Mucosa of gallbladder (tissue), 1 donor: ENCODE data around the gene SCEL. TPM values are rescaled to one million over a fixed set of nuclear protein-coding genes. Genes with fewer than 3 reads are reported as not detected.

Experiments
- DNase-seq: peaks from one replicate; pipeline ENCODE4 v3.0.0-alpha.2; 2020; ENCODE audit warnings: low spot score
- total RNA-seq: library from RNA; stranded (reverse); gene quantifications from one replicate; pipeline ENCODE4 v1.2.1, GENCODE V29; 2021
- donor health status: DM: no; HTN: no; CAD: no.

SCEL gene
- total RNA-seq, 1 donor from 2014 or later, result 0.12 TPM

DNA sequence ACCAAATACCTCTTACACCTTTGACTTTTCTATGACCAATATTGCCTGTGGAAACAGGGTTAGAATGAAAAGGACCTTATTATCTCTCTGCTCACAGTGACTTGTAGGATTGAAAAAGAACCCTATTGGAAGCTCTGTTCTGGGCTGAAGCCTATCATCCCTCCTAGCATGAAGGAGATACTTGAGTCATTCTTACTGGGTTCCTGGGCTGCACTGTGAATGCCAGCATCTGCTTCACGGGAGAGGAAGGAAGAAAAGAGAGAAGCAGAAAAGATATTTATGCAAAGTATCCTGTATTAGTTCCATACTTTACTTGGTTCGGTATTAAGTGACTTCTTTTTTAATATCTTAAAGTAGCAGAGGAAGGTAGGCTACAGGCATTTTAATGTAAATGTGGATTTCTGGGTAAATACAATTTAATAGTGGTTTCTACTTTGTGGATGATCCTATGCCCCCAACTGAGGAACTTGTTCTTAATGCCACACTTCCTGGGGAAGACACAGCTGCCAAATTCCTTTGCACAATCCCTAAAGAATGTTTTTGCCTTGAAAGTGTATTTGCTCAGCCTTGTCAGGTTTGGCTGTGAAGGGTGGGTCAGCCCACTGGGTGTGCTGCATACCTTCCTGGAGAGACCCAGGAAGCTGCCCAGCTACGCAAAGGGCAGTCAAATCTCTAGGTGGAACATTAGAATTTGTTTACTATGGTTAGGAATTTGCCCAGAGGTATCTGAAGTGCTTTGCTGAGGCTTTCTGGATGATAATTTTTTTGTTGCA, 13.7 kb upstream of the SCEL start:
- DNase-seq, result no peak

DNA sequence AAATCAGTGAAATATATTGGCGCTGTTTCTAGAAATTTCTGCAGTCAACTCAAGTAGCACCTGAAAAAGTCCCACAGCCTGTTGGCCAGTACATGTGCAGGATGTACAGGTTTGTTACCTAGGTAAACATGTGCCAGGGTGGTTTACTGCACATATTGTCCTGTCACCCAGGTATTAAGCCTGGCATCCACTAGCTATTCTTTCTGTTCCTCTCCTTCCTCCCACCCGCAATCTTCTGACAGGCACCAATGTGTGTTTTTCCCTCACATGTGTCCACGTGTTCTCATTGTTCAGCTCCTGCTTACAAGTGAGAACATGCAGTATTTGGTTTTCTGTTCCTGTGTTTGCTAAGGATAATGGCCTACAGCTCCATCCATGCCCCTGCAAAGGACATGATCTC, 13.1 kb upstream of the SCEL start:
- DNase-seq, result no peak

DNA sequence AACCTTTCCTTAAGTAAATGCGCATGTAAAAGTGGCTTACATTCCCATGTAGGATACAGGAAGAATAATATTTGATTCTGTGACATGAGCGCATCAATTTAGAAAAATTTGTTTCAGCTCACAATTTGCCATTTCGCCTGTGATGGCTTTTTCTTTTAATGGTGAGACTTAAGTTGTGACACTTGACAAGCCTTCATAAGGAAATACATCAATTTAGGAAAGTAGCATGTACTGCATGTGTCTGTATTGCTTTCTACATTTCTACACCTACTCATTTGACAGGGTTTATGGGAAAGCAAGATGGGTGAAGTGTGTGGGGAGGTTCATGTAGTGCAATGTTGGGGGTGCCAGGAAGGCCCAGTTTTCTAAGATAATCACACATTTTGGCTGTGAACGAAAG, 12.1 kb upstream of the SCEL start:
- DNase-seq, result no peak

DNA sequence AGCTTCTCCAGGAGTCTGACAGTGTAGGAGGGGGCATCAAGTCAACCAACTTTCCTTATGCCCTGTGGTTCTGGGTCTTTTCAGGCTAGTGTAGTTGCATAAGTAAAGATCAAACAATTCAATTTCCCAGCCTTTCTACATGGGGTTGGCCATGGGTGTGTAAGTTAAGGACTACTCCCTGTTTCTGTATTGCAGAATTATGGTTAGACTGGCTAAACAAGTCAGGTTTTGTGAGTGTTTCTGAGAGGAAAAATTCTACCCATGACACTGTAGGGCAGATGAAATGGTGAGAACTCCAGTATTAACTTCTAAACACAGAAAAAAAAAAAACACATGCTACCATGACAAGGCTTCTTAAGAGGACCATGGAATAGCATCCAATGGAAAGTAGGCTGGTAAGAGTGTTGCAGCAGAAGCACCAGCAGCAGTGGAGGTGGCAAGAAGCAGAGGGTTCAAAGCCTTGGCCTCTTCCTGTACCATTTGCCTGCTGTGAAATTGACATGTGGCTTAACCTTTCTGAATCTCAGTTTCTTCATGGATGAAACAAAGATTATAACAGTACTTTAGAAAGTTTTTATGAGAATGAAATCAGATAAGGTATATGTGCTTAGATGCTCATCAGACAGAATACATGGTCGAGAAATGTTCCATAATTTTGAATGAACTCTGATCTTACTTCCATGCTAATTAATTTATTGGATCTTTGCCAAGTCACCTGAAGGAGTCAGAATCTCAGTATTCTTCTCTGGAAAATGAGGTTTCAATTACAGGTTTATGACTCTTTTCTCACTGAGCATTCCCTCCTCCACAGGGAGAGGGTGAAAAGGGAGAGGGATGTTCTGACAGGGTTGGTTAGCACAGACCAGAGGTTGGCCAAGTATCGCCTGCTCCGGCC, 11.4 kb upstream of the SCEL start:
- DNase-seq, result no peak

DNA sequence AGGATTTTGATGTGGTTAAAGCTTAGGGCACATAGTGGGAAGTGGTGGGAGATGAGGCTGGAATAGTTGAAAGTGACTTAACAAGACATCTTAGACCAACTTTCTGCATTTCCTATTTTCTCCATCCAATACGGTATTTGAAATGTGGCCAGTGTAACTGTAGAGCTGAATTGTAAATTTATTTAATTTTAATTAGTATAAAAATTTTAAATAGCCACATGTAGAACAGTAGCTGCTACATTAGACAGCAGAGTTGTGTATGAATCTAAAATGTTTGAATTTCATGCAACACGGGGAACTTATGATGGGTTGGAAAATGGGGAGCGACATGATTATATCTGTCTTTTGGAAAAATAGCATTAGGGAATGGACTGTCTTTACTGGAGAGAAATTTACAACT, 7.1 kb upstream of the SCEL start:
- no peak for DNase-seq

DNA sequence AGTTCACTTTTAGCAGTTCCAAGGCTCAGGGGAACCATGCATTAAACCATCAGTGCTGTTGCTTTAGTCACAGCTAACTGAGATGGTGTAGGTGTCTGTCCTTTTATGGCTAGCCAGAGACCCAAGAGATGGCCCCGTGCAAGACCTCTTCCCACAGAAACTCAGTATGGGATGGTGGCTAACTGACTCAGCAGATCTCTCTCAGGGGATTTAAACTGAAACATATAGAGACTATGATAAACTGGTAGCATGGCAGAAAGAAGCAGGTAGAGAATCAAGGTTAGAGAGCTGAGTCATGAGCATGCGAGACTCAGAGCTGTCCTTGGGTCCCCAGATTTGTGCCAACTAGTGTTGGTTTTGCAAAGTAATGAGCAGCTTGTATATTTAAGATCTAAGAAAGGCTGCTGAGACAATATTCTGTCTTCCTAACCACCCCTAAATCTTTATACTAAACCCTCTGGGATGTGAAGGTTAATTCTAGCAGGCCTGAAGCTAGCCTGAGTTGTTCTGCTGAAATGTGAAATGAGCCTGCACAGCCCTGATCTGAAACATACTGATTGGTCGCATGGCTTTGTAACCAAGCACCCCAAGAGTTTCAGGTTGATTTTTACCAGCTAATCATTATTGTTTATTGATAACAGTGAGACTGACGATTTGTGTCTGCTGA, 6.5 kb upstream of the SCEL start:
- no peak for DNase-seq

DNA sequence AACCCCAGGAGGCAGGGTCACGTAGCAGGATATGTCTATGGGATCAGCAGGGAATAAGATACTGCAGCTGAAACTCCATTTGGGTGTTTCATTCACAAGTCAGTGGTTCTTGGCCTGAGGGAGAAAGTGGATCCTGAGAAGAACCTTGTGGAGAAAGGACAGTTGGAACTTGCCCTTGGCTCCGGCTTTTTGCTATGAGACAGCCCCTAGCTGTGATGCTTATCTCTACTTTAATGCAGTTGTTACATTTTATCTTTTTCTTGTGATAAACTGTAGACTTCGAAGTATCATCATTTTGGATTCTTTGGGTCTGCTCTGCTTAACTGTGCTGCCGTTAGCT, 6.0 kb upstream of the SCEL start:
- DNase-seq, result no peak

DNA sequence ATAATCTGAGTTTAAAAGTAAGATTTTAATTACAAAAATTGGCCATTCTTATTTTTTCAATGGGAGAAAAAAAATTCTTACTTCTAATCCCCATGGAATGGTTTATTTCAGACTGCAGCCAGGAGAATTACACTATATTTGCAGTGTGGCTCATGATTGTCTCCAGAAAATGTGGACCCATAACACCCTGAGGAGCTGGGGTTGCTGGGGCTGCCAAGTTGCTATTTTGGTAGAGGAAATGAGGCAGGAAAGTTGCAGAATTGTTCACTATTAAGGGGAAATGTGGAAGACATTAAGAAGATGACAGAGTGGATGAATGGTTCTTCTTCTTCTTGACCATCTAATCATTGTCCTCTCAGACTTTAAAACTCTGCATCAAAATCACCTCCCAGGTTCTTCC, 4.6 kb upstream of the SCEL start:
- no peak for DNase-seq

DNA sequence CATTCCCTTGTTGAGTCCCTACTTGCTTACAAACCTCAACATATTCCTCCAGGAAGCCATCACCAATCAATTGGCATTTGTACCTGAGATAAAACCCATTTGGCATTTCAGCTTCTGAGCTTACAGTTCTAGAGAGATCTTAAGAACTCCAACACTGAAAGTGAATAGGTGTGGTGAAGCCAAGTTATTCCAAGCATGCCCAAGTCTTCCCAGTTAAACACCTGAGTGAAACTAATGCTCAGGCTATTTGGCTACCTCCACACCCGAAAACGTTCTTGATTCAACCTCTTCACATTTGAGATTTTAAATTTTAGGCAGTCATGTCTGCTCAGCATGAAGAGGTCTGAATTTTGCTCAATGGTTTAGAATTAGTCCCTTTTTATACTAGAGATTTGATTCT, 2.5 kb upstream of the SCEL start:
- DNase-seq, result no peak

DNA sequence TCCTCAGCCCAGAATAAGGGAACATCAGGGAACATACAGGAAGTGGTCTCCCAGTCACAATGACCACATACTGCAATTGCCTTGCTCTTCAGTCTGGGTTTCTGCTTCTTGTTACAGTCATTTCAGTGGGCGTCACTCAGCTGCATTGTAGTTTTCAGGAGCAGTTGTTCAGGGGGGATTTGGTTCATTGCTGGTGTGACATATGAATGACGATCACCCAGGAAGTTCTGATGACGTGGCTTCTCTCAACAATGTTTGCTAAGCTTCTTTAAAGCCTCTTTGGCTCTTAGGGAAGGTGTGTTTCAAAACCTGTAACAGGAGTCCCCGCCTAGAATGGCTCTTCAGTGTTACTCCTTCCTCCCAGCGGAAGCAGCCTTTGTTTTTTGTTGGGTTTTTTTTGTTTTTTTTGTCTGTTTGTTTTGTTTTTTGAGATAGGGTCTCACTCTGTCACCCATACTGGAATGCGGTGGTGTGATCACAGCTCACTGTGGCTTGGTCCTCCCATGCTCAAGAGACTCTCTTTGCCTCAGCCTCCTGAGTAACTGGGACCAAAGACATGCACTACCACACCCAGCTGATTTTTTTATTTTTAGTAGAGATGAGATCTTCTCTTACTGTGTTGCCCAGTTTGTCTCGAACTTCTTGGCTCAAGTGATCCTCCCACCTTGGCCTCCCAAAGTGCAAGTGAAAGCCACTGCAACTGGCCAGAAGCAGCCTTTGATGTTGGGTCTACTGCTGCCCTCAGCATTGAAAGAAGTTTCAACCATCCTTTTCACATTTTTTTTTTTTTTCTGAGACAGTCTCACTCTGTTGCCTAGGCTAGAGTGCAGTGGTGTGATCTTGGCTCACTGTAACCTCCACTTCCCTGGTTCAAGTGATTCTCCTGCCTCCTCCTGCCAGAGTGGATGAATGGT, 1.4 kb upstream of the SCEL start:
- DNase-seq, result no peak

DNA sequence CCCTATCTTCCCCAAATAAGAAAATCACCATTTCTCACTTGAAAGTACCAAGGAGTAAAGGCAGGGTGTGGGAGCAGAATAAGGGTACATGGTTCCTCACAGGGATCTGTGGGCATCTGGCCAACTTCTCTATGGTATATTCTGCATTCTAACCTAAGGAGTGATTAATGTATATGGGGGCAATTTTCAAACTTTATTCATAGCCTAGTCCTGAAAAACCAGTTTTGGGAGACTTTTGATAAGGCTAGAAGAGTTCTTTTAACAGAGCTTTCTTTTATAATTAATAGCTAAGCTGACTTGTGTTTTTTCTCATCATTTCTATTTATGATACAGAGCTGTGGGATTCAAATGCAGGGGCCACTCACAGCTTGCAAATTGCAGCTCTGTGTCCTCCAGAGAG, 852 bp downstream of the SCEL start:
- DNase-seq, result no peak

DNA sequence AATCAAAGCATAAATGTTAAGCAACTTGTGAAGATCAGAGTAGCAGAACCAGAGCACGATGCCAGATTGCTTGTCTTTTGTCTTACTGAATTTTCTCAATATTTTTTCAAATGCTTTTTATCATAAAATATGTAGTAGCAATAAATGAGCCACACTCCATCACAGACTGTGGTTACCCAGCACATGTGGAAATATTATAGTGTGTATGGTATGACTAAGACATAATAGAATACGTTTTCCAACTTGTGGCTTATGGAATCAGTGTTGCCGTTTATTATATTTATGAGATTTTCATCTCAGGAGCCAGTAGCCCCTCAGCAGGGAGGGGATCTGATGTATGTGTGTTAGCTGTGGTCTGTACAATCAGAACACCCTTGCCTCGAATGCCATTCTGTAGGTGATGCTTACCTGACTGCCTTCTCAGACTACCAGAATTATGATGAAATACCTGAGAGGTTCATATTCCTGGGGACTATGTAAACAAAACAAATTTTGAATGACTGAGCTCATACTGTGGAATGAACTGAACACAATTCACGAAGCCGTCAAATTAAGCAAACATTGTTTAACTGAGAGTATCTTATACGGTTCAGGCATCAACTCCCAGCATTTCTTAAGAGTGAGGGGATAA, 1.9 kb downstream of the SCEL start:
- no peak for DNase-seq

DNA sequence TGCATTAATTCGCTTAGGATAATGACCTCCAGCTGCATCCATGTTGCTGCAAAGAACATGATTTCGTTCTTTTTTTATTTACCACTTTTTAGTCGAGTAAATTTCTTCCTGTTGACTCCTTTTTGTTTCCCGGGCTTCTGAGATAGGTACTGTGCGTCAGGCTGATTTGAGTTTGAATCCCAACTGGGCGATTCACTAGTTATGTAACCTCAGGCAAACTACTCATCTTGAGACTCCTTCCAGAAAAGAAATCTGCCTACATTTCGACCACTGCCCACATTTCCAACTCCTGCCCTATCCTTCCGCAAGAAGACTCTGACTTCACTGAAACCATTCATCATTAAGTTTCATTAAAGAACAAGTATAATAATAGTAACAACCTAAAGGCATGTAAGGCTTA, 8.2 kb downstream of the SCEL start:
- no peak for DNase-seq

DNA sequence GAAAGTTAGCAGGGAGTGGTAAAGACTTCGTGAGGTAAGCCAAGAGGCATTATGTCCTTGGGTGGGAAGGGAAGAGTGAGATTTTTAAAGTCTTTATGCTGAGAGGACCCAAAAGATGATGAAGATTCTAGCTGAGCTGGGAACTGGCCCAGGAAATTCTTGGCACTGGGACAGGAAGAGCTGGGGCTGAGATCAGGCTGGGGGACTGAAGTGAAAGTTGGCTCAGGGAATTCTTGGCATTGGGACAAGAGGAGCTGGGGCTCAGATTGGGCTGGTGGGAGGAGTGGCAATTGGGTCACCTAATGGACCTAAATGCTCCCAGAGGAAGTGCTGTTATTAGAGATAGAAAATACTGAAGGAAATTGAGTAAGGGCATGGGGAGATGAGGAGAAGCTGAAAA, 8.8 kb downstream of the SCEL start:
- DNase-seq, result no peak

DNA sequence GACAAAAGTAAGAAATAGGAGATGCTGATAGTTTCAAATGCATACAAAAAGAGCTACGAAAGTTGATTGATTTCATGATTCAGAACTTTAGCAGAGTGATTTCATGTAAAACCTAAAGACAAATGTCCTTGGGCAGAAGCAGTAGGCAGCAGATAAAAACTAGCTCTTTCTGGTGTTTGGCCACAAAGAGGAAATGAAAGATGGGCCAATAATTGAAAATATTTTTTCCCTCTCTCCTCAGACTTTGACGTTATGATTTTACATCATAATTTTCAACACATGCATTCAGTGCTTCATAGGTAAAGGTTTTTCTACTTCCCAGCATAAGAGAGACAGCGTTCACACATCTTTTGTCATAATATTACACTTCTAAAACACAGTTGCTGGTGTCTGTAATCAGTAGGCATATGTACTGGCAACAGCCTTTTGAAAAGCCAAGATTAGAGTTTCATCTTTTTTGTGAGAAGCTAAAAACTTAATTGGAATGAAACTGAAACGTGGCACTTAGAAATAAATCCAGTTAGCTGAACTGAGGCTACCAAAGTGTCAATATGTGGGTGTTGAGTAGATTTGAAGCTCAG, 9.3 kb downstream of the SCEL start:
- no peak for DNase-seq

DNA sequence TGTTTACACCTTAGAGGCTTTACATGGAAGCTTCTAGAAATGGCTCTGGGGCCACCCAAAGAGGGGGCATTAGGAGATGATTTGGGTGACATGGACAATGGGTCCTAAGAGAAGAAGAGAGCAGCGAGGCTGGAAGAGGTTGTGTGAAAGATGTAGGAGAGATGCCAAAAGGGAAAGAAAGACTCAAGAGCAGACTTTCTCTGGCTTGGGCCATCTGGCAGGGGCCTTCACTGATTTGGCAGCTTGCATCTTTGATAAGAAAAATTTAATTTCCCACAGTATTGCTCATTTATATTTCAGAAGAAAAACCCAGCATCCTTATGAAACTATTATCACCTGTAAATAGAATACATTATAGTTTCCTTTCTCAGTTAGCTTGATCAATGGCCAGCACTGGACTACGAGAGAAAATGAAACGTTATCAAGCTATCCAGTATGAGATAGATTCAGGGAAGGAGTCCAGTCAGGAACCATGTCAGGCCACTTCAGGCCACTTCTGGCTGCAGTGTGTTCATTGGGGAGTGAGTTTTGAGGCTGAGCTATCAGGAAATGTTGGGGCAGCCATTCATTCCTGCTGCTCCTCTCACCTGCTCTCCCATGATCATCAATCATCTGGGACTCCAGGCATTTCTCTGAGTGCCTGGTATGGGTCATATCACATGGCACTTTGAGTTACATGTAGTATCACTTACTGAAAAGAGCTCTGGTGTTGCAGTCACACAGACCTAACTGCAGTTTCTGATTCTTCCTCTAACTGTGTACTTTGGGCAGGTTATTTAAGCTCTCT, 10.3 kb downstream of the SCEL start:
- no peak for DNase-seq

DNA sequence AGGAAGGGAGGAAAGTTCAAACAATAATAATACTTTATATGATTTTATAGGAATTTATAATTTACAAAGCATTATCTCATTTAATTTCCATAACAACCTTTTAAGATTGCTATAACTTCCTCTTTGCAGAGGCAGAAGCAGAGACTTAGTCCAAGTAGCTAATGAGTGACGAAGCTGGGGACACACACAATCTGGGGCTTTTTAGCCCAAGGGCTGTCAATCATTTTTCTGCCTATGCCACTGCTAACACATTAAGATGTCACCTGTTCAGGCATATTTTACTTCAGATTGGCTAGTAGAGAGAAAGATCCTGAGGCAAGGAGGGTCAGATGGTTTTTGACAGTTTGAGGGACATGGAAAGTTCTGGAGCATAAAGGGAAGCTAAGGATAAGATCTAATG, 12.6 kb downstream of the SCEL start:
- no peak for DNase-seq

DNA sequence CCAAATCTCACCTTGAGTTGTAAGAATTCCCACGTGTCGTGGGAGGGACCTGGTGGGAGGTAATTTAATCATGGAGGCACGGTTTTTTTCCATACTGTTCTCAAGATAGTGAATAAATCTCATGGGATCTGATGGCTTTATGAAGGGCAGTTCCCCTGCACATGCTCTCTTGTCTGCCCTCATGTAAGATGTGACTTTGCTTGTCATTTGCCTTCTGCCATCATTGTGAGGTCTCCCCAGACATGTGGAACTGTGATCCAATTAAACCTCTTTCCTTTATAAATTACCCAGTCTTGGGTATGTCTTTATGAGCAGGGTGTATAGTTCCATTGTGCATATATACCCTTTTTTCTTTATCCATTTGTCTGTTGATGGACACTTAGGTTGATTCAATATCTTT, 13.1 kb downstream of the SCEL start:
- DNase-seq, result no peak

DNA sequence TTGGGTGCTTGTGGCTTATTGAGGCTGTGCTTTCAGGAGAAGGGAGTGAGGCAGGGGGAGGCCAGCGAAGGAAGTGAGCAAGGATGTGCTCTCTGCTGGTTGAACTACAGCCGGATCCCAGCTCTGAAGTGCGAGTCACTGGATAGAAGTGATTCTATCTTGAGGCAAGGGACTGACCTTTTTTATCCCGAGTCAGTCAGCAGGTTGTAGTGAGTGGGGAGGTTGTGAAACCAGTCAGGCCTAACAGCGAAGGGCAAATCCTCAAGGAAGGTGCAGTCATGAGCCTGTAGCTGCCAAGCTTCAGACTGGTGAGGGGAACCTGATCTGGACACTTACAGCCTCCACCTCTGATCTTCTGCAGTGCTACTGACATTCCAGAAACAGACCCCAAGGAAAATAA, 18.6 kb downstream of the SCEL start:
- DNase-seq, result no peak

DNA sequence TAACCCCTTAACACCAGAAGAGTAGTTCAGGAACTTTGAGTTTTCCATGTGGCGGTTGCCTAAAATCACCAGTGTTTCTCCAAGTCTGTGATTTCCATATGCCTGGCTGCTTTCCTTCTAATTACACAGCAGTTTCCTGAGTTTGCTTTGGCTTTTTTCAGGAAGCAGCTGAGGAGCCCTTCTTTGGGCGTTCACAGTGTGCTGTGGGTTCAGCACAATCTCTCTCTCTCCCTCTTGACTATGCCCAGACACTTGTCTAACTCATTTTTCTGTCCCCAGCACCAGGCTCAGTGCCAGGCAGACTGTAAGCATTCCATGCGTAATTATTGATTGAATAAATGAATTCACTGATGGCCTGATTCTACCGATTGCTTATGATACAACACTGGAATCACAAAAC, 19.7 kb downstream of the SCEL start:
- no peak for DNase-seq
